Transverse colon (tissue), 4 donors: Measurements from ENCODE around the gene ANO4. TPM values are rescaled to one million over a fixed set of nuclear protein-coding genes. Genes with fewer than 3 reads are reported as not detected.

ENCODE experiments used
- DNase-seq: peaks from one replicate; pipeline ENCODE4 v3.0.0-alpha.2; 2019
- H3K27ac ChIP-seq, 4 donors: fragments of 200-600 bp; sonication (generic); 2 replicates each; pipeline ENCODE4 v1.5.1; 2016 to 2018; ENCODE audit warnings: inconsistent platforms in 4 of 4
- H3K27me3 ChIP-seq: fragments of 200-600 bp; sonication (generic); 2 replicates; pipeline ENCODE4 v1.5.1; 2017; ENCODE audit warnings: inconsistent platforms
- H3K36me3 ChIP-seq, 4 donors: fragments of 200-600 bp; sonication (generic); 2 replicates each; pipeline ENCODE4 v1.5.1; 2017 to 2019; ENCODE audit warnings: inconsistent platforms in 4 of 4
- H3K4me1 ChIP-seq, 4 donors: fragments of 200-600 bp; sonication (generic); 2 replicates each; pipeline ENCODE4 v1.5.1; 2017 to 2020; ENCODE audit warnings: inconsistent platforms in 4 of 4
- H3K4me3 ChIP-seq, 4 donors: fragments of 200-600 bp; sonication (generic); 1 replicate in 1 of 4; 2 replicates in 3 of 4; pipeline versions ENCODE4 v1.5.1 to v1.6.1; 2017 to 2019; ENCODE audit warnings: inconsistent platforms in 4 of 4
- H3K9me3 ChIP-seq, 2 donors: fragments of 200-600 bp; sonication (generic); 2 replicates each; pipeline ENCODE4 v1.5.1; 2017 to 2019; ENCODE audit warnings: inconsistent platforms in 2 of 2
- EP300 ChIP-seq: sonication (generic); formaldehyde crosslinking; IDR thresholded peaks from one replicate; pipeline ENCODE4 v1.6.1; 2017; ENCODE audit warnings: antibody characterized with exemption, low read depth
- POLR2A ChIP-seq: fragments of 450-650 bp; IDR thresholded peaks from one replicate; pipeline ENCODE4 v1.6.1; 2016; ENCODE audit warnings: antibody characterized with exemption, mild to moderate bottlenecking, moderate library complexity
- POLR2AphosphoS5 ChIP-seq, 3 donors: sonication (generic); formaldehyde crosslinking; IDR thresholded peaks; one replicate each; pipeline ENCODE4 v1.6.1; 2016; ENCODE audit warnings: antibody characterized with exemption in 3 of 3
- WGBS, 2 donors: methylation state at CpG; one replicate each; pipeline ENCODE4 v1.1.5; 2018; ENCODE audit warnings: low coverage in 1 of 2; 5-methylcytosine and 5-hydroxymethylcytosine counted together
- in situ Hi-C, 4 donors: fragments of 200-750 bp; cut with MboI; loops; one replicate each; pipeline versions ENCODE4 v1.15.0 to v1.15.1; 2017; ENCODE audit warnings: low sequenced_read_pairs in 3 of 4, low pct_ligation_motif_present in 1 of 4, low pct_unique_long_range_greater_than_20kb in 1 of 4
- intact Hi-C: fragments of 100-400 bp; cut with DNase I; formaldehyde crosslinking; loops from one replicate; pipeline ENCODE4 v1.15.1; 2023; ENCODE audit warnings: low total_unique reads
- total RNA-seq, 4 donors: library from RNA; depleted of rRNA; stranded (reverse); fragments of >200 nt; gene quantifications; one replicate each; pipeline ENCODE4 v1.1.0, GENCODE V29; 2016
- TF ChIP-seq, protein P1 (sequence below), 5 experiments: fragments of 200-600 bp in 3 of 5; fragments of 450-650 bp in 2 of 5; sonication (generic) in 3 of 5; IDR thresholded peaks; 1 replicate in 2 of 5; 2 replicates in 3 of 5; pipeline ENCODE4 v1.5.1; 2016 to 2017; ENCODE audit warnings: antibody characterized with exemption in 5 of 5, inconsistent platforms in 3 of 5, mild to moderate bottlenecking in 2 of 5, moderate library complexity in 1 of 5

The ANO4 gene
- total RNA-seq, 4 donors from 2014 or later: 0.14 TPM; not detected in 3

DNA sequence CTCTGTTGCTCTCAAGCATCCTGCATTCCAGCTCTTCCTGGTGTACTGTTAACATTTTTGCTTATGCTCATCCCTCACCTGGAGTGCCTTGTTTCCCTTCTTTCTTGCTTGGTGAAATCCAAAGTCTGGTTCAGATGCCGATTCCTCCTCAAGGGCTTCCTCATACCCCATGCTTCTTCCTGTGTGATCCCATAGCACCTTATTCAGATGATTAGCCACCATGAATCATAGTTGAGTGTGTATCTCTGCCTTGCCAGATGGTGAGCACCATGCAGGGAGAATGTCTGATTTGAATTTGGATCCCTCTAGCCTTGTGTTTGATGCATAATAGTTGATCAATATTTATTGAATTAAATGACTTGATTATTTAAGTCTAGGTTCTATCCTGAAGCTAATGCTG, 39.4 kb upstream of the ANO4 start:
- in situ Hi-C loops: no loop called here
- no peak overlapping the region for H3K4me3 ChIP-seq
- no peaks in the 10 kb centered on the region for H3K4me1 ChIP-seq
- intact Hi-C loops: no loop called here
- no peaks in the 10 kb centered on the region for H3K36me3 ChIP-seq
- H3K27me3 ChIP-seq: no peaks in the 10 kb centered on the region
- TF ChIP-seq POLR2A: no peak
- no peak for TF ChIP-seq POLR2AphosphoS5 (IDR thresholded peaks at IDR 0.05)
- TF ChIP-seq, protein P1, sequence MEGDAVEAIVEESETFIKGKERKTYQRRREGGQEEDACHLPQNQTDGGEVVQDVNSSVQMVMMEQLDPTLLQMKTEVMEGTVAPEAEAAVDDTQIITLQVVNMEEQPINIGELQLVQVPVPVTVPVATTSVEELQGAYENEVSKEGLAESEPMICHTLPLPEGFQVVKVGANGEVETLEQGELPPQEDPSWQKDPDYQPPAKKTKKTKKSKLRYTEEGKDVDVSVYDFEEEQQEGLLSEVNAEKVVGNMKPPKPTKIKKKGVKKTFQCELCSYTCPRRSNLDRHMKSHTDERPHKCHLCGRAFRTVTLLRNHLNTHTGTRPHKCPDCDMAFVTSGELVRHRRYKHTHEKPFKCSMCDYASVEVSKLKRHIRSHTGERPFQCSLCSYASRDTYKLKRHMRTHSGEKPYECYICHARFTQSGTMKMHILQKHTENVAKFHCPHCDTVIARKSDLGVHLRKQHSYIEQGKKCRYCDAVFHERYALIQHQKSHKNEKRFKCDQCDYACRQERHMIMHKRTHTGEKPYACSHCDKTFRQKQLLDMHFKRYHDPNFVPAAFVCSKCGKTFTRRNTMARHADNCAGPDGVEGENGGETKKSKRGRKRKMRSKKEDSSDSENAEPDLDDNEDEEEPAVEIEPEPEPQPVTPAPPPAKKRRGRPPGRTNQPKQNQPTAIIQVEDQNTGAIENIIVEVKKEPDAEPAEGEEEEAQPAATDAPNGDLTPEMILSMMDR (IDR thresholded peaks at IDR 0.05): no peak
- no peak for TF ChIP-seq EP300
- H3K27ac ChIP-seq: no peak overlapping the region
- 89% methylated on average over 1 of the region's 1 CpG; no CpG with 5 or more reads in 1 of the 2 donors for WGBS, 2 donors
- no peaks in the 10 kb centered on the region for H3K9me3 ChIP-seq
- DNase-seq: no peak

DNA sequence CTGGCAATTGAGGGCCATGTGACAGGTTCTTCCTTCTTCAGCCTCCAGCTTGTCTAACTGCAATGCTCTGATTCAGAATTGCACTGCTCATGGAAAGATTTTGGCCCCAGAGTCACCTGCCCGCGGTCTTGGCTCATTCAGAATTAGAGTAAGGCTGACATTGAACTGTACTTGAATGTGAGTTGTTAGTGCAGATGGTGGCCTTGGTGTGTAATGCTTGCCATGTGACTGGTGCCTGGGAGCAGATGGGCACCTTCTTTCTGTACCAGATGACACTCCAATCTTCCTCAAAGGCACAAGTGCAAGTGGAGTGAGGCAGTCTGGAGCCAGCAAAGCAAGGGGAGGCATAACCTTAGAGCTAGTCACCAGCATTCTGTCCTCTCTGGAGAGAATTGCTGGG, 36.5 kb upstream of the ANO4 start:
- in situ Hi-C loops: no loop called here
- DNase-seq: no peak
- intact Hi-C loops: no loop called here

DNA sequence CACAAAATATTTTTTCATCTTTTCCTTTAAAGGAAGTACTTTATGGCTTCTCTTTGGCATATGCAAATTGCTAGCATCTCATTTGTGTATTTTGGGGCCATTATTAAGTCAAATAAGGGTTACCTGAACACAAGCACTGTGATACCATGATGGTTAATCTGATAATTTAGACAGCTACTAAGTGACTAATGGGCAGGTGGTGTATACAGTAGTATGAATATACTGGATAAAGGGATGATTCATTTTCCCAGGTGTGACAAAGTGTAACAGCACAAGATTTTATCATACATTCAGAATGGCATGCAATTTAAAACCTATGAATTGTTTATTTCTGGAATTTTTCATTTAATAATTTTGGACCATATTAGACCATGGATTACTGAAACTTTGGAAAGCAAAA, 27.2 kb upstream of the ANO4 start:
- TF ChIP-seq POLR2A (no peak), POLR2AphosphoS5 (IDR thresholded peaks at IDR 0.05) (no peak), EP300 (no peak)
- TF ChIP-seq, protein P1 (IDR thresholded peaks at IDR 0.05): no peak
- DNase-seq: no peak
- no peaks in the 10 kb centered on the region for H3K27me3 ChIP-seq
- in situ Hi-C loops (no loop called here), intact Hi-C loops (no loop called here)
- no peak overlapping the region for H3K27ac ChIP-seq
- H3K4me3 ChIP-seq: no peak overlapping the region
- H3K9me3 ChIP-seq: no peaks in the 10 kb centered on the region
- no peaks in the 10 kb centered on the region for H3K4me1 ChIP-seq
- H3K36me3 ChIP-seq: no peaks in the 10 kb centered on the region

More for the DNA sequence above, 36.5 kb upstream of the ANO4 start:
- Histone ChIP-seq H3K9me3 (no peaks in the 10 kb centered on the region), H3K27me3 (no peaks in the 10 kb centered on the region), H3K36me3 (no peaks in the 10 kb centered on the region), H3K4me1 (no peaks in the 10 kb centered on the region), H3K4me3 (no peak overlapping the region), H3K27ac (no peak overlapping the region)
- TF ChIP-seq, protein P1 (IDR thresholded peaks at IDR 0.05): no peak
- TF ChIP-seq EP300: no peak
- TF ChIP-seq POLR2A: no peak
- no peak for TF ChIP-seq POLR2AphosphoS5 (IDR thresholded peaks at IDR 0.05)
- WGBS, 2 donors: 97 to 100% methylated on average over 2 of the region's 2 CpGs

DNA sequence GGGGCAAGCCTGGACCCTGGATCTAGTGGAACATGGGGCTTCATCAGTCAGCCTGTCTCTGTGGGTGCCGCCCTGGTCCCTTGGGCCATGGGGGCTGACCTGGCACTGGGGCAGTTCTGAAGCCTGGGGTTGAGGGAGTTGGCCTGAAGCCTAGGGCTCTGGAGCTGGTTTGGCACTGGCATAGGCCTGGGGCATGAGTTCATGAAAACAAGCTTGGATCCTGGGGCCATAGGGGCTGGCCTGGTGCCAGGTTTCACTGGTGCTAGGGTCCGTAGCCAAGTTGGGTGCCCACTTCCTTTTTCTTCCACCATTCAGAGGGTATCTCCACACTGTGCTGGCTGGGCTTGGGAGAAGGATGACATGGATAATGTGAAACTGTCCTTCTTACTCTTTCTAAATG, 26.6 kb upstream of the ANO4 start:
- in situ Hi-C loops (no loop called here), intact Hi-C loops (no loop called here)
- no peak overlapping the region for H3K27ac ChIP-seq
- H3K27me3 ChIP-seq: no peaks in the 10 kb centered on the region
- no peak for DNase-seq
- H3K36me3 ChIP-seq: no peaks in the 10 kb centered on the region
- 80 to 95% methylated on average over 1 to 2 of the region's 2 CpGs for WGBS, 2 donors
- H3K4me1 ChIP-seq: no peaks in the 10 kb centered on the region
- TF ChIP-seq EP300: no peak
- TF ChIP-seq, protein P1 (IDR thresholded peaks at IDR 0.05): no peak
- TF ChIP-seq POLR2A: no peak
- no peak for TF ChIP-seq POLR2AphosphoS5 (IDR thresholded peaks at IDR 0.05)
- H3K4me3 ChIP-seq: no peak overlapping the region
- no peaks in the 10 kb centered on the region for H3K9me3 ChIP-seq
